ENCODE results near the gene DPH6. TPM values are rescaled to one million over a fixed set of nuclear protein-coding genes. Genes with fewer than 3 reads are reported as not detected.

Gene DPH6
- total RNA-seq, 1 experiment from 2014 or later: 31.7 TPM

- Mint-ChIP-seq H3K9me3 (no peaks in the 10 kb centered on the region), H3K4me1 (no peaks in the 10 kb centered on the region), H3K36me3 (no peaks in the 10 kb centered on the region), H3K4me3 (no peak overlapping the region), H3K27ac (no peak overlapping the region), H3K27me3 (ENCODE audit: low read depth) (no peaks in the 10 kb centered on the region)
- no peak for TF ChIP-seq ZNF416 (CRISPR knock-in tag; IDR thresholded peaks at IDR 0.05)
- no peak for TF ChIP-seq ZNF671 (CRISPR knock-in tag; IDR thresholded peaks at IDR 0.05)
- TF ChIP-seq ERG (CRISPR knock-in tag; IDR thresholded peaks at IDR 0.05): no peak
- TF ChIP-seq FOXJ3 (CRISPR knock-in tag; IDR thresholded peaks at IDR 0.05; ENCODE audit: borderline replicate concordance): no peak
- TF ChIP-seq GABPB1 (CRISPR knock-in tag; IDR thresholded peaks at IDR 0.05): no peak
- TF ChIP-seq CREM (CRISPR knock-in tag; IDR thresholded peaks at IDR 0.05): no peak
- no peak for TF ChIP-seq IRF2 (CRISPR knock-in tag; IDR thresholded peaks at IDR 0.05; ENCODE audit: borderline replicate concordance, low read depth)
- no peak for TF ChIP-seq STAT6 (CRISPR knock-in tag; conservative IDR thresholded peaks at IDR 0.05; ENCODE audit: low read depth)
- TF ChIP-seq ZNF281 (CRISPR knock-in tag; IDR thresholded peaks at IDR 0.05): no peak
- no peak for TF ChIP-seq AR (CRISPR knock-in tag; IDR thresholded peaks at IDR 0.05)
- no peak for ATAC-seq
- no peak for DNase-seq (ENCODE audit: low spot score)
- ChIA-PET CTCF (no interaction called here), POLR2A (no interaction called here)
These were observed 14.3 kb upstream of the DPH6 start for GRCh38 chr15:35560258-35560657.

- Mint-ChIP-seq H3K4me3 (no peak overlapping the region), H3K27me3 (ENCODE audit: low read depth) (no peaks in the 10 kb centered on the region), H3K9me3 (no peaks in the 10 kb centered on the region), H3K27ac (no peak overlapping the region), H3K36me3 (no peaks in the 10 kb centered on the region), H3K4me1 (peaks cover 1% of the 10 kb centered on the region; the same call in 1 of the 2 replicates)
- ChIA-PET CTCF (no interaction called here), POLR2A (no interaction called here)
- no peak for TF ChIP-seq MAX (CRISPR knock-in tag; IDR thresholded peaks at IDR 0.05)
- DNase-seq (ENCODE audit: low spot score): no peak
- ATAC-seq: no peak
These were observed 13.7 kb upstream of the DPH6 start for GRCh38 chr15:35559683-35560082.

- DNase-seq (ENCODE audit: low spot score): no peak
- H3K27ac Mint-ChIP-seq: no peak overlapping the region
- TF ChIP-seq TP53 (CRISPR knock-in tag; IDR thresholded peaks at IDR 0.05) (no peak), NFATC4 (CRISPR knock-in tag; IDR thresholded peaks at IDR 0.05) (no peak), USF1 (CRISPR knock-in tag; IDR thresholded peaks at IDR 0.05) (no peak), HMGA2 (CRISPR knock-in tag; IDR thresholded peaks at IDR 0.05) (no peak), MLX (CRISPR knock-in tag; IDR thresholded peaks at IDR 0.05) (no peak), ZNF532 (CRISPR knock-in tag; IDR thresholded peaks at IDR 0.05; ENCODE audit: borderline replicate concordance) (no peak)
These were observed 11.6 kb upstream of the DPH6 start for GRCh38 chr15:35557544-35557943.

More at GRCh38 chr15:35557544-35557943, 11.6 kb upstream of the DPH6 start:
- CTCF ChIA-PET: no interaction called here
- Mint-ChIP-seq H3K4me3 (no peak overlapping the region), H3K36me3 (no peaks in the 10 kb centered on the region), H3K27me3 (ENCODE audit: low read depth) (no peaks in the 10 kb centered on the region), H3K4me1 (peaks cover 10% of the 10 kb centered on the region), H3K9me3 (no peaks in the 10 kb centered on the region)
- POLR2A ChIA-PET: no interaction called here
- ATAC-seq: no peak
